ENCODE results near the gene OTOA. TPM values are rescaled to one million over a fixed set of nuclear protein-coding genes. Genes with fewer than 3 reads are reported as not detected.

Gene OTOA
- total and polyA plus RNA-seq, 2 of the 13 experiments (the other 11 are each of a cell fraction or from before 2014, with no cell fraction given), result 0.05 to 0.15 TPM

- TF ChIP-seq ZNF770 (CRISPR knock-in tag; IDR thresholded peaks at IDR 0.05), result peak; percentile 96
- peak in 1 of 2 experiments; percentile 61; a peak in 2 of 4 replicates for TF ChIP-seq NR2F1 (CRISPR knock-in tag; IDR thresholded peaks at IDR 0.05)
- TF ChIP-seq SPEN (CRISPR knock-in tag; IDR thresholded peaks at IDR 0.05; ENCODE audit: low read depth), result no peak
- no peak for TF ChIP-seq FIP1L1 (IDR thresholded peaks at IDR 0.05; ENCODE audit: borderline replicate concordance, insufficient read depth, low read depth, low read length)
- TF ChIP-seq TARDBP (CRISPR knock-in tag; IDR thresholded peaks at IDR 0.05), result no peak
- peak; percentile 80 for TF ChIP-seq RARA (CRISPR knock-in tag; IDR thresholded peaks at IDR 0.05)
- TF ChIP-seq BCL6 (CRISPR knock-in tag; IDR thresholded peaks at IDR 0.05), result peak; percentile 42; the same call in 1 of the 2 replicates
- TF ChIP-seq ZNF234 (CRISPR knock-in tag; conservative IDR thresholded peaks at IDR 0.05), result no peak
- TF ChIP-seq, protein P1, sequence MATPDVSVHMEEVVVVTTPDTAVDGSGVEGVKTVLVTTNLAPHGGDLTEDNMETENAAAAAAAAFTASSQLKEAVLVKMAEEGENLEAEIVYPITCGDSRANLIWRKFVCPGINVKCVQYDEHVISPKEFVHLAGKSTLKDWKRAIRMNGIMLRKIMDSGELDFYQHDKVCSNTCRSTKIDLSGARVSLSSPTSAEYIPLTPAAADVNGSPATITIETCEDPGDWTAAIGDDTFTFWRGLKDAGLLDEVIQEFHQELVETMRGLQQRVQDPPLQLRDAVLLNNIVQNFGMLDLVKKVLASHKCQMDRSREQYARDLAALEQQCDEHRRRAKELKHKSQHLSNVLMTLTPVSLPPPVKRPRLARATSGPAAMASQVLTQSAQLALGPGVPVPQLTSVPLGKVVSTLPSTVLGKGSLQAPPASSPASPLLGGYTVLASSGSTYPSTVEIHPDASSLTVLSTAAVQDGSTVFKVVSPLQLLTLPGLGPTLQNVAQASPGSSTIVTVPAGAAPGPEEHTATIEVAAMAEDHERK (CRISPR knock-in tag; IDR thresholded peaks at IDR 0.05; ENCODE audit: low read depth), result no peak
- no peak for TF ChIP-seq ZC3H13 (CRISPR knock-in tag; IDR thresholded peaks at IDR 0.05)
- no peak for TF ChIP-seq ELF3 (CRISPR knock-in tag; IDR thresholded peaks at IDR 0.05)
- TF ChIP-seq NPAS2 (CRISPR knock-in tag; IDR thresholded peaks at IDR 0.05; ENCODE audit: borderline replicate concordance), result no peak
- TF ChIP-seq KDM2A (CRISPR knock-in tag; IDR thresholded peaks at IDR 0.05; ENCODE audit: borderline replicate concordance, low read depth), result no peak
- TF ChIP-seq HDAC6 (IDR thresholded peaks at IDR 0.05; ENCODE audit: low read depth, low read length), result no peak
- no peak for TF ChIP-seq TAF1 (CRISPR knock-in tag; IDR thresholded peaks at IDR 0.05)
- TF ChIP-seq KLF13 (CRISPR knock-in tag; IDR thresholded peaks at IDR 0.05), result no peak
- TF ChIP-seq RBFOX2 (IDR thresholded peaks at IDR 0.05; ENCODE audit: low read depth, low read length), result no peak
- no peak for TF ChIP-seq GPN1 (CRISPR knock-in tag; IDR thresholded peaks at IDR 0.05; ENCODE audit: borderline replicate concordance)
- TF ChIP-seq, protein P2, sequence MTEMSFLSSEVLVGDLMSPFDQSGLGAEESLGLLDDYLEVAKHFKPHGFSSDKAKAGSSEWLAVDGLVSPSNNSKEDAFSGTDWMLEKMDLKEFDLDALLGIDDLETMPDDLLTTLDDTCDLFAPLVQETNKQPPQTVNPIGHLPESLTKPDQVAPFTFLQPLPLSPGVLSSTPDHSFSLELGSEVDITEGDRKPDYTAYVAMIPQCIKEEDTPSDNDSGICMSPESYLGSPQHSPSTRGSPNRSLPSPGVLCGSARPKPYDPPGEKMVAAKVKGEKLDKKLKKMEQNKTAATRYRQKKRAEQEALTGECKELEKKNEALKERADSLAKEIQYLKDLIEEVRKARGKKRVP (CRISPR knock-in tag; IDR thresholded peaks at IDR 0.05), result no peak
- TF ChIP-seq ZBTB49 (CRISPR knock-in tag; IDR thresholded peaks at IDR 0.05; ENCODE audit: borderline replicate concordance), result no peak
- TF ChIP-seq, protein P3, sequence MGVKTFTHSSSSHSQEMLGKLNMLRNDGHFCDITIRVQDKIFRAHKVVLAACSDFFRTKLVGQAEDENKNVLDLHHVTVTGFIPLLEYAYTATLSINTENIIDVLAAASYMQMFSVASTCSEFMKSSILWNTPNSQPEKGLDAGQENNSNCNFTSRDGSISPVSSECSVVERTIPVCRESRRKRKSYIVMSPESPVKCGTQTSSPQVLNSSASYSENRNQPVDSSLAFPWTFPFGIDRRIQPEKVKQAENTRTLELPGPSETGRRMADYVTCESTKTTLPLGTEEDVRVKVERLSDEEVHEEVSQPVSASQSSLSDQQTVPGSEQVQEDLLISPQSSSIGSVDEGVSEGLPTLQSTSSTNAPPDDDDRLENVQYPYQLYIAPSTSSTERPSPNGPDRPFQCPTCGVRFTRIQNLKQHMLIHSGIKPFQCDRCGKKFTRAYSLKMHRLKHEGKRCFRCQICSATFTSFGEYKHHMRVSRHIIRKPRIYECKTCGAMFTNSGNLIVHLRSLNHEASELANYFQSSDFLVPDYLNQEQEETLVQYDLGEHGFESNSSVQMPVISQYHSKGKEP (CRISPR knock-in tag; IDR thresholded peaks at IDR 0.05), result no peak
- TF ChIP-seq ZSCAN20 (CRISPR knock-in tag; IDR thresholded peaks at IDR 0.05; ENCODE audit: borderline replicate concordance), result no peak
Measured at GRCh38 chr16:21647562-21648164, 16.1 kb upstream of the OTOA start (continued).
